Subcutaneous abdominal adipose tissue (tissue), 5 donors: ENCODE results near the gene EMC9.

Experiments
- H3K27ac ChIP-seq: one replicate; pipeline ENCODE4 v1.7.0; 2013; ENCODE audit warnings: low read depth, mild to moderate bottlenecking, inconsistent platforms, low read length, moderate library complexity
- H3K27me3 ChIP-seq, 5 donors: one replicate each; pipeline ENCODE4 v1.7.0; 2013; ENCODE audit warnings: low read length in 5 of 5, inconsistent platforms in 1 of 5; ENCODE audit not compliant: control insufficient read depth in 5 of 5, insufficient read depth in 4 of 5
- H3K36me3 ChIP-seq, 5 donors: one replicate each; pipeline ENCODE4 v1.7.0; 2013; ENCODE audit warnings: low read length in 5 of 5; ENCODE audit not compliant: control insufficient read depth in 5 of 5, insufficient read depth in 5 of 5
- H3K4me1 ChIP-seq, 5 donors: one replicate each; pipeline ENCODE4 v1.7.0; 2013; ENCODE audit warnings: low read length in 5 of 5, mild to moderate bottlenecking in 3 of 5, moderate library complexity in 1 of 5; ENCODE audit not compliant: control insufficient read depth in 5 of 5, insufficient read depth in 5 of 5
- H3K4me3 ChIP-seq, 5 donors: one replicate each; pipeline ENCODE4 v1.7.0; 2013; ENCODE audit warnings: low read length in 5 of 5, low read depth in 1 of 5
- H3K9ac ChIP-seq, 5 donors: one replicate each; pipeline ENCODE4 v1.7.0; 2013; ENCODE audit warnings: low read length in 5 of 5, mild to moderate bottlenecking in 4 of 5, moderate library complexity in 3 of 5
- H3K9me3 ChIP-seq, 5 donors: one replicate each; pipeline ENCODE4 v1.7.0; 2013; ENCODE audit warnings: low read length in 5 of 5; ENCODE audit not compliant: control insufficient read depth in 5 of 5
- donor health status: healthy.
- donor health status: healthy.
- donor health status: healthy.
- donor health status: healthy.
- donor health status: healthy.

The EMC9 gene

DNA sequence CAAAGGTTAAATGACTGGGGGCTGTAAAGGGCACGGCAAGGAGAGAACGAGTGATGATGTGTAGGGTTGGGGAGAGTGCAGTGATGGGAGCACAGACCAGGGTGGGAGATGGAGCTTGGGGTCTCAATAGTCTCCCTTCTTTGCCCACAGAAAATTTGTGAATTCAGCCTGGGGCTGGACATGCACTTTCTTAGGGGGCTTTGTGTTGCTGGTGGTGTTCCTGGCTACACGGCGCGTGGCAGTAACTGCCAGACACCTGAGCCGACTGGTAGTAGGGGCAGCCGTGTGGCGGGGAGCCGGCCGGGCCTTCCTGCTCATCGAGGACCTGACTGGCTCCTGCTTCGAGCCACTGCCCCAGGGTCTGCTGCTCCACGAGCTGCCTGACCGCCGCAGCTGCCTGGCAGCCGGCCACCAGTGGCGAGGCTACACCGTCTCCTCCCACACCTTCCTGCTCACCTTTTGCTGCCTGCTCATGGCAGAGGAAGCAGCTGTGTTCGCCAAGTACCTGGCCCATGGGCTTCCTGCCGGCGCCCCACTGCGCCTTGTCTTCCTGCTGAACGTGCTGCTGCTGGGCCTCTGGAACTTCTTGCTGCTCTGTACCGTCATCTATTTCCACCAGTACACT is 9.2 kb downstream of the EMC9 start:
- Histone ChIP-seq H3K4me1 (peaks cover 1 to 38% (median 23%) of the 10 kb centered on the region in 5 donors), H3K9ac (peak overlapping the region in 1 of 5 donors; percentile 28), H3K36me3 (peaks cover 0 to under 1% (median 0%) of the 10 kb centered on the region in 5 donors), H3K9me3 (no peaks in the 10 kb centered on the region), H3K27ac (no peak overlapping the region), H3K4me3 (no peak overlapping the region), H3K27me3 (no peaks in the 10 kb centered on the region)

DNA sequence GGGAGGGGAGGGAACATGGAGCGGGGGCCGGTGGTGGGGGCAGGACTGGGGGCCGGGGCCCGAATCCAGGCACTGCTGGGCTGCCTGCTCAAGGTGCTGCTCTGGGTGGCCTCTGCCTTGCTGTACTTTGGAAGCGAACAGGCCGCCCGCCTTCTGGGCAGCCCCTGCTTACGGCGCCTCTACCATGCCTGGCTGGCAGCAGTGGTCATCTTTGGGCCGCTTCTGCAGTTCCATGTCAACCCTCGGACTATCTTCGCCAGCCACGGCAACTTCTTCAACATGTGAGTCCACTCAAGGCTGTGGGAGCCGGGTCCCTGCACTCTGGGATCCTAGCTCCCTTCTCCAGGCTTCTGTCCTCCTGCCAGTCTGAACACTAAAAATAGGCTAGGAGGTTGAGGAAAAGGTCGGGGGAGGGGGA is 9.8 kb downstream of the EMC9 start:
- H3K36me3 ChIP-seq: no peaks in the 10 kb centered on the region
- peaks cover 1 to 31% (median 17%) of the 10 kb centered on the region in 5 donors for H3K4me1 ChIP-seq
- H3K27ac ChIP-seq: no peak overlapping the region
- no peak overlapping the region for H3K9ac ChIP-seq
- no peak overlapping the region for H3K4me3 ChIP-seq
- H3K27me3 ChIP-seq: no peaks in the 10 kb centered on the region
- no peaks in the 10 kb centered on the region for H3K9me3 ChIP-seq

DNA sequence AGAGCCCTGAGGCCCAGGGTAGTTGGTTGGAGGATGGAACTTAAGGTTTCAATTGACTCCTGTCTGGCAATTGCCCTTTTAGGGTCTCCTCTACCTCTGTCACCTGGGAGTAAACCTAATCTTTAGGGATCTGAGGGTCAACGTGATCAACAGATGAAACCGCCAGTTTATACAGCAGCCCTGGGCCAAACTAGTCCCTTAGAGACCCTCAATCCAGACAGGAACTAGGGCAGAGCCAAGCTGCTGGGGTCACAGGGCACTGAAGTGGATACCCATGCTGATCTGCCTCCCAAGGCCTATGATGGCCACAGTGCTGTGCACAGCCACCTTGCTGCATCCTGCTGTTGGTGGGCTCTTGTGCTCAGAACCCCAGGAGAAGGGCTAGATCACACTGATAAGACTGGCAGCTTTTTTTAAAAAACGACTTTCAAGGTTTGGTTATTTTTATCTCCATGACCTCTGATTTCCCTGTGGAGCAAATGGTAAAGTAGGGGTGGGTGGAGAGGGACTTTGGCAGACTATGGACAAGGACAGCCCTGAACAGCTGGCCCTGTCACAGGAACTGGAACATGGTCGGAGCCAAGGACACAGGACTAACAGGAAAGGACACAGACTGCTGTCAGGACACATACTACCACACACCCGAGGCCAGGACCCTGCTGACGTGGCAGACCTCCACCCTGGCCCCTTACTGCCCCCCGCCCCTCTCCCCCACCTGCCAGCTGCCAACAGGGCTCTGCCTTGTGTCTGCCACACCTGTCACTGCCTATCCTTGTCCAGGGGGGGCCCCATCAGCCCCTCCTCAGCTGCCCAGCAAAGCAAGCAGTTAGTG is 10.5 kb downstream of the EMC9 start:
- Histone ChIP-seq H3K9ac (peak overlapping the region in 2 of 5 donors; percentile 1 to 41), H3K27me3 (no peaks in the 10 kb centered on the region), H3K4me3 (no peak overlapping the region)

GRCh38 chr14:24130380-24130716 is 11.0 kb downstream of the EMC9 start, which contains the start of gene FITM1:
FITM1 (plus strand) TSS chr14:24130659; CDS start chr14:24131564, 905 bp downstream.
- no peak within 1 kb of the TSS for H3K4me3 ChIP-seq
- H3K27ac ChIP-seq: peak within 1 kb of the TSS; percentile 46
- H3K9me3 ChIP-seq: no peaks in the 10 kb centered on the region
- peaks cover 1 to 24% (median 11%) of the 10 kb centered on the region in 5 donors for H3K4me1 ChIP-seq
- H3K9ac ChIP-seq: peak within 1 kb of the TSS in 2 of 5 donors; percentile 1 to 41
- no peaks in the 10 kb centered on the region for H3K27me3 ChIP-seq
- H3K36me3 ChIP-seq: no peaks in the 10 kb centered on the region

More for the DNA sequence above, 10.5 kb downstream of the EMC9 start:
- peak overlapping the region; percentile 46 for H3K27ac ChIP-seq
- no peaks in the 10 kb centered on the region for H3K9me3 ChIP-seq
- H3K4me1 ChIP-seq: peaks cover 1 to 28% (median 14%) of the 10 kb centered on the region in 5 donors
- no peaks in the 10 kb centered on the region for H3K36me3 ChIP-seq

DNA sequence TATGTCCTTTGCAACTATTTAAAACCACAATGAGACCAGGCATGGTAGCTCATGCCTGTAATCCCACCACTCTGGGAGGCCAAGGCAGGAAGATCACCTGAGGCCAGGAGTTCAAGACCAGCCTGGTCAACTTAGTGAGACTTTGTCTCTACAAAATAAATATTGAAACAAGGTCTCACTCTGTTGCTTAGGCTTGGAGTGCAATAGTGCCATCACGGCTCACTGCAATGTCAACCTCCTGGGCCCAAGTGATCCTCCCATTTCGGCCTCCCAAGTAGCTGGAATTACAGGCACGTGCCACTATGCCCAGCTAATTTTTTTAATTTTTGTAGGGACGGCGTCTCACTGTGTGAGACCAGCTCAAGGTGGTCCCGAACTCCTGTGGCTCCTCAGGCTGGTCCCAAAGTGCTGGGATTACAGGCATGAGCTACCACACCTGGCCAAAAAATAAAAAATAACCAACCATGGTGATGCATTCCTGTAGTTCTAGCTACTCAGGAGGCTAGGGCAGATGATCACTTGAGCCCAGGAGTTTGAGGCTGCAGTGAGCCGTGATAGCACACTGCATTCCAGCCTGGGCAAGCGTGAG is 11.9 kb downstream of the EMC9 start:
- Histone ChIP-seq H3K27ac (no peak overlapping the region), H3K4me3 (no peak overlapping the region), H3K9ac (no peak overlapping the region), H3K9me3 (no peaks in the 10 kb centered on the region), H3K36me3 (no peaks in the 10 kb centered on the region), H3K4me1 (peaks cover 1 to 23% (median 9%) of the 10 kb centered on the region in 5 donors), H3K27me3 (no peaks in the 10 kb centered on the region)

- Histone ChIP-seq H3K36me3 (peaks cover 0 to 17% (median 14%) of the 10 kb centered on the region in 5 donors), H3K27me3 (no peaks in the 10 kb centered on the region), H3K4me3 (no peak overlapping the region), H3K27ac (no peak overlapping the region), H3K9ac (no peak overlapping the region), H3K9me3 (no peaks in the 10 kb centered on the region), H3K4me1 (peaks cover 1 to 22% (median 9%) of the 10 kb centered on the region in 5 donors)
Measured at GRCh38 chr14:24127673-24128072, 13.7 kb downstream of the EMC9 start.

- Histone ChIP-seq H3K9me3 (no peaks in the 10 kb centered on the region), H3K27me3 (no peaks in the 10 kb centered on the region), H3K27ac (no peak overlapping the region), H3K36me3 (peaks cover 0 to 22% (median 20%) of the 10 kb centered on the region in 5 donors), H3K4me1 (peaks cover under 1 to 15% (median 9%) of the 10 kb centered on the region in 5 donors), H3K9ac (no peak overlapping the region), H3K4me3 (no peak overlapping the region)
Measured at GRCh38 chr14:24126939-24127338, 14.5 kb downstream of the EMC9 start.

GRCh38 chr14:24123424-24124417 is 17.7 kb downstream of the EMC9 start:
- no peaks in the 10 kb centered on the region for H3K4me1 ChIP-seq
- H3K36me3 ChIP-seq: peaks cover 0 to 52% (median 48%) of the 10 kb centered on the region in 5 donors
- no peak overlapping the region for H3K9ac ChIP-seq

DNA sequence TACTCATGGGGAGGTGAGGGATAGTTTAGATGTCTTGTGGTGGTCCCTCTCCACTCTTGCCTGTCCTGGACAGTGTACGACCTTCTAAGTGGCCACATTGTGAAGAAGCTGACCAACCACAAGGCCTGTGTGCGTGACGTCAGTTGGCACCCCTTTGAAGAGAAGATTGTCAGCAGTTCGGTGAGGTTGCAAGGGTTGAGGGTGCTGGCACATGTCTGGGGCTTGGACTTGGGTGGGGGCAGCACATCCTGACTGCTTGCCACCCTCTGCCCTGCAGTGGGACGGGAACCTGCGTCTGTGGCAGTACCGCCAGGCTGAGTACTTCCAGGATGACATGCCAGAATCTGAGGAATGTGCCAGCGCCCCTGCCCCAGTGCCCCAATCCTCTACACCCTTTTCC is 18.5 kb downstream of the EMC9 start:
- H3K27me3 ChIP-seq: no peaks in the 10 kb centered on the region
- H3K4me3 ChIP-seq: no peak overlapping the region
- no peaks in the 10 kb centered on the region for H3K4me1 ChIP-seq
- peaks cover 0 to 61% (median 56%) of the 10 kb centered on the region in 5 donors for H3K36me3 ChIP-seq
- no peak overlapping the region for H3K27ac ChIP-seq
- no peaks in the 10 kb centered on the region for H3K9me3 ChIP-seq
- no peak overlapping the region for H3K9ac ChIP-seq

More at GRCh38 chr14:24123424-24124417, 17.7 kb downstream of the EMC9 start:
- H3K9me3 ChIP-seq: no peaks in the 10 kb centered on the region
- no peak overlapping the region for H3K4me3 ChIP-seq
- no peaks in the 10 kb centered on the region for H3K27me3 ChIP-seq
- H3K27ac ChIP-seq: no peak overlapping the region
